ENCODE results near the gene ZEB1.
"Not testable (repeated sequence)": the region's sequence is repeated elsewhere in the genome, so short reads cannot be mapped to it uniquely, and the experiment has no call there.

Gene ZEB1

GRCh38 chr10:31318382-31318853 lies 598 bp upstream of the ZEB1 start:
- peak; percentile 55 for DNase-seq (ENCODE audit: low read depth, low spot score)

GRCh38 chr10:31319602-31320549 lies 860 bp downstream of the ZEB1 start:
- peak; percentile 53 for DNase-seq (ENCODE audit: low read depth, low spot score)

GRCh38 chr10:31320550-31321211 lies 1.7 kb downstream of the ZEB1 start:
- DNase-seq (ENCODE audit: low read depth, low spot score): peak; percentile 69

GRCh38 chr10:31321396-31321941 lies 2.5 kb downstream of the ZEB1 start:
- DNase-seq (ENCODE audit: low read depth, low spot score): no peak

- no peak for DNase-seq (ENCODE audit: low read depth, low spot score)
Observed at GRCh38 chr10:31322647-31323046, 3.6 kb downstream of the ZEB1 start.

DNA sequence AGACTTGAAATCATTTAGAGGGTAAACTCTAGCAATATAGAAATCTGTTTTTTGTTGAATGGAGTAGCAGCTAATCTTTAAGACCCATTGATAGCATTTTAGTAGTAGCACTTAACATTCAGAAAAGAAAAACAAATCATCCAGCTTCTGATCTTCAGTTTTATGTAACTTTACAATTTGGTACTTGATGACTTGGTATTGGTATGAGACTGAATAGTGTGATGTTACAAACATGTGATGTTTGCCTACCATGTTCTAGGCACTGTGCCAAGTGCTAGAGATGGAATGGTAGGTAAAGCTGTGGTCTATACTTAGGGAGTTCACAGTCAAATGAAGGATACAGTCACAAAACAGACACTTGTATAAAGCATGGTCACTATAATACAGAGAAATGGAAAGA lies 21.3 kb downstream of the ZEB1 start:
- DNase-seq (ENCODE audit: low read depth, low spot score): no peak

- no peak for DNase-seq (ENCODE audit: low read depth, low spot score)
Observed at GRCh38 chr10:31341552-31341951, 22.5 kb downstream of the ZEB1 start.

- DNase-seq (ENCODE audit: low read depth, low spot score): no peak
Observed at GRCh38 chr10:31343009-31343408, 24.0 kb downstream of the ZEB1 start.

GRCh38 chr10:31343551-31343950 lies 24.5 kb downstream of the ZEB1 start:
- no peak for DNase-seq (ENCODE audit: low read depth, low spot score)

GRCh38 chr10:31345886-31346285 lies 26.9 kb downstream of the ZEB1 start:
- no peak for DNase-seq (ENCODE audit: low read depth, low spot score)

DNA sequence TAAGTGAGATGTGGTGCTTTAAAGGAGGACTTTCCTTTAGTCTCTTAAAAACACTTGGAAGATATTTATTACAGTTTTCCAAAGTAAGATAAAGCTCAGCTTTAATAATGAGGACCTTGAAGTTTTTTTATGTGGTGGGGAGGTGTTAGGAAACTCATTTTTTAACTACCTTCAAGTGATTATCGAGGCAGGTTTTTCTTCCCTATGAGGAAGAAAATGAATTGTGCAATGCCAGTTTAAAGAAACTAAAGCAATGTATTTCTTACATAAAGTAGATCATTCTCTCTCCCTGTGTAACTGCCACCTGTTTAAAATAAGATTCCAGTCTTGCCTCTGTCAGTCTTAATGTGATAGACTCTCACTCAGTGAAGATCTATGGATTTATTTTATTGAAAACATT lies 27.9 kb downstream of the ZEB1 start:
- DNase-seq (ENCODE audit: low read depth, low spot score): no peak

- DNase-seq (ENCODE audit: low read depth, low spot score): no peak
Observed at GRCh38 chr10:31347705-31348104, 28.7 kb downstream of the ZEB1 start.

- DNase-seq (ENCODE audit: low read depth, low spot score): no peak
Observed at GRCh38 chr10:31350891-31351290, 31.9 kb downstream of the ZEB1 start.

DNA sequence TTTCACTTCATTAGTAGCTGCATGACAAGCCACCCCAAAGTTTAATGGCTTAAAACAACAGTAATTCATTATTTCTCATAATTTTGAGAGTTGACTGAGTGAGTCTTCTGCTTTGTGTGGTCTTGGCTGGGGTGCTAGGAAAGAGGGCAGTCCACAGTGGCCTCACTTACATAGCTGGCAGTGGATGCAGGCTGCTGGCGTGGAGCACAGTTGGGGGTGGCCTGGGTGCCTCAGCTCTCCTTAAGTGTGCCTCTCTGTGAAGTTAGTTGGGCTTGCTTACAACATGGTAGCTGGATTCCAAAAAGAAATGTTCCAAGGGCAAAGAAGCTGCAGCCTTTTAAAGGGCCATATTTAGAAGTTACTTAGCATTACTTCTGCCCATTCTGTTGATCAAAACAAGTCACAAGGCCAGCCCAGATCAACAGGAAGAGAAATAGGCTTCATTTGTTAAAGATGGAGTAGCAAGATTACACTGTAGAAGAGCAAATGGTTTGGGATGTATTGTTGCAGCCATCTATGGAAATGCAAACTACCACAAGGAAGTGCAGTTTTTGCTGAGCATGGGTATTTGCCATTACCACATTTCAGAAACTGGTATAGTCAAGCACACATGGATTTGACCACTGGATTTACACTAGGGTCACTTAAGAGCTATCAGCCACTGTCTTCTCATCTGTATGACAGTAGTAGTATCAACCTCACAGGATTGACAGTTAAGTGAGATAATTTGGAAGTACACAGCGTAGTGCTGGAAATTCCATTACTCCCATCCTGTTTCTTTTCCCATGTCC lies 33.6 kb downstream of the ZEB1 start:
- DNase-seq (ENCODE audit: low read depth, low spot score): no peak

GRCh38 chr10:31353574-31353973 lies 34.6 kb downstream of the ZEB1 start:
- DNase-seq (ENCODE audit: low read depth, low spot score): no peak

GRCh38 chr10:31358688-31359330 lies 39.8 kb downstream of the ZEB1 start:
- DNase-seq (ENCODE audit: low read depth, low spot score): no peak

DNA sequence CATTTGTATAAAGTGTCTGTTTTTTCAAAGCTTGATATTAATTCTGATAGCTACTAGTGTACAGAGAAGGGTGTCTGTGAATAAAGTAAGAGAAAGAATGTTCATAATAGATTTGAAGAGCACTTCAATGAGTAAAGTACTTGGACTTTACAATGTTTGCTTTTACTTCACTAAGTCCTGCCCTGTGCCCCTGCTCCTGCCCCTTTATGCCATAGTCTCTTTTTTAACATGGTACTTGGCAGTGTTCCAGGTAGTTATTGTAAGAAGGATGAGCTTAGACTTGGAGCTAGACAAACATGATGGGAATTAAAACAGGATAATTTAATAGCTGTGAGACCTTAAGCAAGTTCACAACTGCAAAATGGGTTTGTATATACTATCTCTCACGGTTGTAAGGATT lies 41.0 kb downstream of the ZEB1 start:
- no peak for DNase-seq (ENCODE audit: low read depth, low spot score)

- DNase-seq (ENCODE audit: low read depth, low spot score): not testable (repeated sequence)
Observed at GRCh38 chr10:31361475-31361874, 42.5 kb downstream of the ZEB1 start.

- no peak for DNase-seq (ENCODE audit: low read depth, low spot score)
Observed at GRCh38 chr10:31362023-31362641, 43.1 kb downstream of the ZEB1 start.

GRCh38 chr10:31363696-31364095 lies 44.7 kb downstream of the ZEB1 start:
- not testable (repeated sequence) for DNase-seq (ENCODE audit: low read depth, low spot score)

DNA sequence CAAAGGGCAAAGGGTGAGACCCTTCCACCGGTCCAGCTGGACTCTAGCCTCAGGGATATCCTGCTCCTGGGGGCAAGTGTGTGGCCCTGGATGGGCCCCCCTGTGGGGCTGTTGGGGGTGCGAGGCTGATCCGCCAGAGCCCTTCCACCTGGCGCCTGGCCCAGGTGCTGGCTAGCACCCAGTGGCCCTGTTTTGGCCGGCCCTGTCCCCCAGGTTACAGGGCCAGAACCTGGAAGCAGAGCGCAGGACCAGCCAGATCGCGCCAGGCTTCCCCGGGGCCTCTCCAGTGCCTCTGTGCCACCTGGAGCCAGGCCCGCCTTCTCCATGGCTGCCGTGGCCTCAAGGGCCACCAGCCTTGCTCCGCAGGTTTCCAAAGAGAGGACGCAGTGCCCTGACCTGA lies 45.2 kb downstream of the ZEB1 start:
- DNase-seq (ENCODE audit: low read depth, low spot score): not testable (repeated sequence)

Data from ELF-1 (cell line).